Vagina (tissue), 2 donors: ENCODE data around the gene EGLN2.
"Not testable (repeated sequence)": the region's sequence is repeated elsewhere in the genome, so short reads cannot be mapped to it uniquely, and the experiment has no call there.

Experiments used
- CTCF ChIP-seq, 3 experiments: fragments of 450-650 bp in 2 of 3; fragments of 200-600 bp in 1 of 3; sonication (generic) in 1 of 3; IDR thresholded peaks; one replicate each; pipeline ENCODE4 v1.5.1; 2017 to 2019; ENCODE audit warnings: antibody characterized with exemption in 3 of 3, mild to moderate bottlenecking in 2 of 3, moderate library complexity in 2 of 3
- POLR2A ChIP-seq, 2 donors: fragments of 450-650 bp; IDR thresholded peaks; one replicate each; pipeline ENCODE4 v1.6.1; 2017; ENCODE audit warnings: antibody characterized with exemption in 2 of 2, mild to moderate bottlenecking in 2 of 2, moderate library complexity in 2 of 2
- POLR2AphosphoS5 ChIP-seq, 2 donors: sonication (generic); formaldehyde crosslinking; IDR thresholded peaks; one replicate each; pipeline ENCODE4 v1.9.0; 2017; ENCODE audit warnings: antibody characterized with exemption in 2 of 2, mild to moderate bottlenecking in 2 of 2, low read depth in 1 of 2; ENCODE audit not compliant: insufficient read depth in 1 of 2

DNA sequence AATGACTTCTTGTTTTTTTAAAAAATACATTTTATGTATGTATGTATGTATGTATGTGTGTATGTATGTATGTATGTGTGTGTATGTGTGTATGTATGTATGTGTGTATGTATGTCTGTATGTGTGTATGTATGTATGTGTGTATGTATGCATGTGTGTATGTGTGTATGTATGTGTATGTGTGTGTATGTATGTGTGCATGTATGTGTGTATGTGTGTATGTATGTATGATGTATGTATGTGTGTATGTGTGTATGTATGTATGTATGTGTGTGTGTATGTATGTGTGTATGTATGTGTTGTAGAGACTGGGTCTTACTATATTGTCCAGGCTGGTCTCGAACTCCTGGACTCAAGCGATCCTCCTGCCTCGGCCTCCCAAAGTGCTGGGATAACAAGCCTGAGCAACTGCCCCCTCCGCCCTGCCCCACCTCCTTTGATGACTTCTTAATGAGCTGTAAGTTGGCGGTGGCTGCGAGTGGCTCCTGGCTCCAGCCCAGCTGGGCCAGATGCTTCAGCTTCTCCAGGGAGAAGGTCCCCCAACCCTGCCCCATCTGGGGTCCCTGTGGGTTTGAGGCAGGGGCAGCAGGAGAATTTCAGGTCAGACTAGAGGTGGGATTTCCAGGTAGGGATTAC lies 26.6 kb downstream of the EGLN2 start:
- TF ChIP-seq POLR2AphosphoS5 (IDR thresholded peaks at IDR 0.05; ENCODE audit: insufficient read depth in 1 of 2, low read depth in 1 of 2); CTCF (IDR thresholded peaks at IDR 0.05); POLR2A (IDR thresholded peaks at IDR 0.05): not testable (repeated sequence)
